ENCODE results near the gene IGFALS.

DNA sequence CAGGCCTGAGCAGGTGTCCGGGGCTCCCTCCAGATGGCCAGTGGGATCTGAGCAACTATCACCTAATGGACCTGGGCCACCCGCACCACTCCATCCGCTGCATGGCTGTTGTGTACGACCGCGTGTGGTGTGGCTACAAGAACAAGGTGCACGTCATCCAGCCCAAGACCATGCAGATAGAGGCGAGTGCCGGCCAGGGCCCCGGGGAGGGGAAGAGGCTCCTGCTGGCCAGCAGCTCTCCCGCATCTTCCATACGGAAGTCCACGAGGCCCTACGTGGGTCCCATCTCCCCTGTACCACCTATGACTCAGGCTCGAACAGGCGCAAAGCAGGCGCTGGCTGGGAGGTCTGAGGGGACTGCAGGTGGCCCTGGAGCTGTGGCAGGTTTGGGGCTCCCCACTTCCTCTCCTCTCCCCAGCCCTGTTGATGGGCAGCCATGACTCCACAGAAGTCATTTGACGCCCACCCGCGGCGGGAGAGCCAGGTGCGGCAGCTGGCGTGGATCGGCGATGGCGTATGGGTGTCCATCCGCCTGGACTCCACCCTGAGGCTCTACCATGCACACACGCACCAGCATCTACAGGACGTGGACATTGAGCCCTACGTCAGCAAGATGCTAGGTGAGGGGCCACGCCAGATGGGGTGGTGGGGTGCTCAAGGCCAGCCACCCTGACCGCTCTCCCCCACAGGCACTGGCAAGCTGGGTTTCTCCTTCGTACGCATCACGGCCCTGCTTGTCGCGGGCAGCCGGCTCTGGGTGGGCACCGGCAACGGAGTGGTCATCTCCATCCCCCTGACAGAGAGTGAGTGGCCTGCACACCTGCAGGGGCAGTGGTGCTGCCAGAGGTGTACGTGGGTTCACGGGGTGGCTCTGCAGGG is 26.1 kb downstream of the IGFALS start:
- TF ChIP-seq, protein P1, sequence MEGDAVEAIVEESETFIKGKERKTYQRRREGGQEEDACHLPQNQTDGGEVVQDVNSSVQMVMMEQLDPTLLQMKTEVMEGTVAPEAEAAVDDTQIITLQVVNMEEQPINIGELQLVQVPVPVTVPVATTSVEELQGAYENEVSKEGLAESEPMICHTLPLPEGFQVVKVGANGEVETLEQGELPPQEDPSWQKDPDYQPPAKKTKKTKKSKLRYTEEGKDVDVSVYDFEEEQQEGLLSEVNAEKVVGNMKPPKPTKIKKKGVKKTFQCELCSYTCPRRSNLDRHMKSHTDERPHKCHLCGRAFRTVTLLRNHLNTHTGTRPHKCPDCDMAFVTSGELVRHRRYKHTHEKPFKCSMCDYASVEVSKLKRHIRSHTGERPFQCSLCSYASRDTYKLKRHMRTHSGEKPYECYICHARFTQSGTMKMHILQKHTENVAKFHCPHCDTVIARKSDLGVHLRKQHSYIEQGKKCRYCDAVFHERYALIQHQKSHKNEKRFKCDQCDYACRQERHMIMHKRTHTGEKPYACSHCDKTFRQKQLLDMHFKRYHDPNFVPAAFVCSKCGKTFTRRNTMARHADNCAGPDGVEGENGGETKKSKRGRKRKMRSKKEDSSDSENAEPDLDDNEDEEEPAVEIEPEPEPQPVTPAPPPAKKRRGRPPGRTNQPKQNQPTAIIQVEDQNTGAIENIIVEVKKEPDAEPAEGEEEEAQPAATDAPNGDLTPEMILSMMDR (IDR thresholded peaks at IDR 0.05; ENCODE audit: insufficient read depth, low read length, poor library complexity, severe bottlenecking), result no peak
- no peak for TF ChIP-seq EZH2phosphoT487 (conservative IDR thresholded peaks at IDR 0.05; ENCODE audit: low read length)
